WI38 (cell line): Measurements from ENCODE around the gene TXNRD1.

ENCODE experiments used
- H3K4me3 ChIP-seq: 2 replicates; pipeline ENCODE4 v1.5.1; 2011; ENCODE audit warnings: low read depth, mild to moderate bottlenecking, control low read depth, low read length
- TF ChIP-seq, protein P1 (sequence below): IDR thresholded peaks from 2 replicates; pipeline ENCODE4 v1.5.1; 2012; ENCODE audit warnings: low read depth, mild to moderate bottlenecking, control low read depth, low read length

TXNRD1 gene

DNA sequence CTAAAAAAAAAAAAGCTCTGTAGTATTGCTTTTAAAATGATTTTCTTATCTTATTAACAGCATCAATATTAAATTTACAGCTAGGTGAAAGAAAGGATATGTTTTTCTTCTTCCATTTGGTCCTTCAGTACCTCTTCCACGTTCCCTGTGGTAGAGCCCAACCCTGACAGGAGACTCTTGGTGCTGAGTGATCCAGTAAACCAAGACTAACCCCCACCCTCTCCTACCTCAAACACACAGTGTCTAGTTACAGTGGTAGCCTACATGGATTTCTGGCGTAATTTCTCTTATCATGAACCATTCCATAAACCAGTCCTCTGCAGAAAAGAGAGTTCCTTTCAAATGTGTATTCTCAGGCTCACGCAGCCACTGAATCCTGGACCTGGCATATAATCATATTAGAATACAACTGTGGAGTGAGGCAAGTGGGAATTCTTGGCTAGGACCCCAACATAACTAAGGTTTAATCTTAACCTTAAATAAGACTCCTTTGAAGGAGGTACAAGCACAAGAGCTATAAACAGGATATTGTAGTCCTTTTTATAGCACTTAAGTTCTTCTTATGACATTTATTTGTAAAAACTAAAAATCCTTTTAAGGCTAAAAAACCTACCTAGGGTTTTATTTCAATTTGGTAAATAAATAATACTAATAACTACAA, 27.1 kb downstream of the TXNRD1 start:
- TF ChIP-seq, protein P1, sequence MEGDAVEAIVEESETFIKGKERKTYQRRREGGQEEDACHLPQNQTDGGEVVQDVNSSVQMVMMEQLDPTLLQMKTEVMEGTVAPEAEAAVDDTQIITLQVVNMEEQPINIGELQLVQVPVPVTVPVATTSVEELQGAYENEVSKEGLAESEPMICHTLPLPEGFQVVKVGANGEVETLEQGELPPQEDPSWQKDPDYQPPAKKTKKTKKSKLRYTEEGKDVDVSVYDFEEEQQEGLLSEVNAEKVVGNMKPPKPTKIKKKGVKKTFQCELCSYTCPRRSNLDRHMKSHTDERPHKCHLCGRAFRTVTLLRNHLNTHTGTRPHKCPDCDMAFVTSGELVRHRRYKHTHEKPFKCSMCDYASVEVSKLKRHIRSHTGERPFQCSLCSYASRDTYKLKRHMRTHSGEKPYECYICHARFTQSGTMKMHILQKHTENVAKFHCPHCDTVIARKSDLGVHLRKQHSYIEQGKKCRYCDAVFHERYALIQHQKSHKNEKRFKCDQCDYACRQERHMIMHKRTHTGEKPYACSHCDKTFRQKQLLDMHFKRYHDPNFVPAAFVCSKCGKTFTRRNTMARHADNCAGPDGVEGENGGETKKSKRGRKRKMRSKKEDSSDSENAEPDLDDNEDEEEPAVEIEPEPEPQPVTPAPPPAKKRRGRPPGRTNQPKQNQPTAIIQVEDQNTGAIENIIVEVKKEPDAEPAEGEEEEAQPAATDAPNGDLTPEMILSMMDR = no peak
- H3K4me3 ChIP-seq = no peak overlapping the region

DNA sequence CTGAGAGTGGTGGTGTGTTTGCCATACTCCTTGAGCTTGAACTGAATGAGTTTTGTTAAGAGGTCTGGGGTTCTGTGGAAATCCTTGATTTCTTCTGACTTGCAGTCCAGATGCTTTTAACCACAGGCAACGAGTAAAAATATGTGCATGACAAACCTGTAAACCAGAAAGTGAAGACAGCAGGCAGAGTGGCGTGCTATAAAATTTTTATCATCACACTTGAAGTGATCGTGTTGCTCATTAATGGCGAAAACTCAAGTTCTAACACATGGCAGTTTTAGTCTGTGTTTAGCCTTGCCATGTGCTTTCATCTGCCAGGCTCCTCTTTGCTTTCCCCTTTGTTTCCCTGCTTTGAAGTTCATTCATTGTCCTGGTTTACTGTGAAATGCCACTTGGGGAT, 28.0 kb downstream of the TXNRD1 start:
- TF ChIP-seq, protein P1 = no peak
- H3K4me3 ChIP-seq = no peak overlapping the region

DNA sequence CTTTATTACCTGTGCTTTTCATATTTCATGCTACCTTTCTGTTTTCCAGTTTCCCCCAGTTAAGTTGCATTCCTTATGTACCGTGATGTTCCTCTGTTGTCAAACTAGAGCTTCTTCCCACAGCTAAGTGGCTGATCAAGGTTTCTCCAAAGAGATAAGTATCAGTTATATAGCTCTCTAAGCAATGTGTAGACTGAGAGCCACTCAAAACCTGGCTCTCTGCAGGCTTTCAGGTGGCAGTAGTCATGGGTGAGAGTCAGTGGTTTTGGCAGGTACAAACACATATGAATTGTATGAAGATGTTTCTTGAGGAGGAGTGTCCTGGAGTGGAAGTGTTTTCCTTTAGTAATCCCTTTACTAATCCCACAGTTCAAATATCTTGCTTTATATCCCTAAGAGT, 28.4 kb downstream of the TXNRD1 start:
- TF ChIP-seq, protein P1 = no peak

DNA sequence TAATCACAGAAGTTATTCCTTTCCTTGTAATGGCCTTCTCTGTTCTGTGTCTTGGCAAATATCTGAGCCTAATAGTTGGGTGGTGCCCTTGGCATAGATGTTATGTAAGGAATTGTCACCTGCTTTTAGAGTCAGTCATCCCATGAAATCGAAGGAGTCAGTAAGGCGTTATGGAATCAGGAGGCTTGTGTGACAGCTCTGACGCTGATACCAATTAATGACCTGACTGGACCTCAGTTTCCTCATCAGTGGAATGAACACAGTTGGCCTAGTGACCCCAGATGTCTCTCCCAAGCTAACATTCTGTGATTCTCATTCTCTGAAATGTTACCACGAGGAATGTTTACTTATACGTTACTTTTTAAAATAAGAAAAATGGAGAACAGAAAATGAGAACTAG, 32.1 kb downstream of the TXNRD1 start:
- TF ChIP-seq, protein P1 = no peak
- no peak overlapping the region for H3K4me3 ChIP-seq

More for the DNA sequence above, 28.4 kb downstream of the TXNRD1 start:
- H3K4me3 ChIP-seq = no peak overlapping the region

DNA sequence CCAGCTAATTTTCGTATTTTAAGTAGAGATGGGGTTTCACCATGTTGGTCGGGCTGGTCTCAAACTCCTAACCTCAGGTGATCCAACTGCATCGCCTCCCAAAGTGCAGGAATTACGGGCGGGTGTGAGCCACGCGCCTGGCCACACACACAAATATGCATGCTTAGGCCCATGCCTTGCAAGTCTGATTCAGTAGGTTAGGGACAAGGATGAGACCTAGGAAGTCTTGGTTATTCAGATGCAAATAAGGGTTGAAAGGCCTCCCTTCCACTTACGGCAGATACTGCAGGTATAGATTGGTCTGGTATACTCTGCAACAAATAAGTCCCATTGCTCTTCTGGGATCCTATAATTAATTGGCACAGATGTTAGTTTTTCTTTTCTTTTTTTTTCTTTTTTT, 32.9 kb downstream of the TXNRD1 start:
- TF ChIP-seq, protein P1 = no peak
- H3K4me3 ChIP-seq = no peak overlapping the region

DNA sequence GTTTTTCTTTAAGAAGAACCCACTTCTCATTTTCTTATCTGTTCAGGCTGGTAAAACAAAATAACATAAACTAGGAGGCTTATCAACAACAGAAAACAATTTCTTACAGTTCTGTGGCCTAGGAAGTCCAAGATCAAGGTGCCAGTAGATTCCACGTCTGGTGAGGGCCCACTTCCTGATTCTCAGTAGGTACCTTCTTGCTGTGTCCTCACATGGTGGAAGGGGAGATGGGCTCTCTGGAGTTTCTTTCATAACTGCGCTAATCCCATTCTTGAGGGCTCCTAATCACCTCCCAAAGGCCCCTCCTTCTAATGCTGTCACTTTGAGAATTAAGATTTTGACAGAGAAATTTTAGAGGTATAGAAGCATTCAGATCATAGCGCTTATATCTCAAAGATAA, 33.4 kb downstream of the TXNRD1 start:
- H3K4me3 ChIP-seq = no peak overlapping the region
- TF ChIP-seq, protein P1 = no peak

DNA sequence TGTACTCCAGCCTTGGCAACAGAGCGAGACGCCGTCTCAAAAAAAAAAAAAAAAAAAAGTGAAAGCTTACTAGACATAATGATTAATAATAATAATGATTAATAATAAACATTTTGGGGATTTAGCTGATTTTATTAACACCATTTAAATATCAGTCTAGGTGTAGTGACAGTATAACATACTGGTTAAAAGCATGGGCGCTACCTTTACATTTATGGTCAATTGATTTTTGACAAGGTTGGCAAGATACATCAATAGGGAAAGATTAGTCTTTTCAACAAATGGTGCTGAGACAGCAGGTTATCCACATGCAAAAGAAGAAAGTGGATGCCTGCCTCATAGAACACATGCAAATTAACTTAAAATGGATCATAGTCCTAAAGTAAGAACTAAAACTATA, 34.3 kb downstream of the TXNRD1 start:
- TF ChIP-seq, protein P1 = no peak
- H3K4me3 ChIP-seq = no peak overlapping the region
